ENCODE data around the gene ABCA2.

GRCh38 chr9:137052293-137052692, 24.3 kb upstream of the ABCA2 start:
- TF ChIP-seq POLR2A (IDR thresholded peaks at IDR 0.05) (no peak), CTCF (IDR thresholded peaks at IDR 0.05) (no peak), EP300 (IDR thresholded peaks at IDR 0.05) (no peak), POLR2AphosphoS5 (IDR thresholded peaks at IDR 0.05) (no peak)
